Hepatocyte (in vitro differentiated cells): ENCODE measurements around the gene KIF20B.

ENCODE experiments used
- EZH2 ChIP-seq: fragments of 200-600 bp; sonication (generic); IDR thresholded peaks from 2 replicates; pipeline ENCODE4 v1.6.1; 2016; ENCODE audit warnings: antibody characterized with exemption, mild to moderate bottlenecking, borderline replicate concordance
- TF ChIP-seq, protein P1 (sequence below): fragments of 200-600 bp; sonication (generic); IDR thresholded peaks from 2 replicates; pipeline ENCODE4 v1.5.1; 2016; ENCODE audit warnings: antibody characterized with exemption, mild to moderate bottlenecking; ENCODE audit not compliant: poor library complexity

DNA sequence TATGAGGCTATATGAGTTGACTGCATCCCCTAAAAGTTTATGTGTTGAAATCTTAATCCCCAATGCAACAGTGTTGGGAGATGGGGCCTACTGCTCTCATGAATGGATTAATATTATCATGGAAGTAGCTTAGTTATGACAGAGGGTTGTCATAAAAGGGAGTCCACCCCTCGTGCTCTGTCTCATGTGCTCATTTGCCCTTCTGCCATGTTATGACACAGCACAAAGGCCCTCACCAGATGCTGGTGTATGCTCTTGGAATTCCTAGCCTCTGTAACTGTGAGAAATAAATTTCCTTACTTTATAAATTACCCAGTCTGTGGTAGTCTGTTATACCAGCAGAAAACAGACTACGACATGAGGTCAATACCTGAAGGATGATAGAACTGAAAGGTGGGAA lies 38.8 kb upstream of the KIF20B start:
- TF ChIP-seq EZH2 = no peak
- TF ChIP-seq, protein P1, sequence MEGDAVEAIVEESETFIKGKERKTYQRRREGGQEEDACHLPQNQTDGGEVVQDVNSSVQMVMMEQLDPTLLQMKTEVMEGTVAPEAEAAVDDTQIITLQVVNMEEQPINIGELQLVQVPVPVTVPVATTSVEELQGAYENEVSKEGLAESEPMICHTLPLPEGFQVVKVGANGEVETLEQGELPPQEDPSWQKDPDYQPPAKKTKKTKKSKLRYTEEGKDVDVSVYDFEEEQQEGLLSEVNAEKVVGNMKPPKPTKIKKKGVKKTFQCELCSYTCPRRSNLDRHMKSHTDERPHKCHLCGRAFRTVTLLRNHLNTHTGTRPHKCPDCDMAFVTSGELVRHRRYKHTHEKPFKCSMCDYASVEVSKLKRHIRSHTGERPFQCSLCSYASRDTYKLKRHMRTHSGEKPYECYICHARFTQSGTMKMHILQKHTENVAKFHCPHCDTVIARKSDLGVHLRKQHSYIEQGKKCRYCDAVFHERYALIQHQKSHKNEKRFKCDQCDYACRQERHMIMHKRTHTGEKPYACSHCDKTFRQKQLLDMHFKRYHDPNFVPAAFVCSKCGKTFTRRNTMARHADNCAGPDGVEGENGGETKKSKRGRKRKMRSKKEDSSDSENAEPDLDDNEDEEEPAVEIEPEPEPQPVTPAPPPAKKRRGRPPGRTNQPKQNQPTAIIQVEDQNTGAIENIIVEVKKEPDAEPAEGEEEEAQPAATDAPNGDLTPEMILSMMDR = no peak
